ENCODE measurements around the gene TSTD1. TPM values are rescaled to one million over a fixed set of nuclear protein-coding genes. Genes with fewer than 3 reads are reported as not detected.

Gene TSTD1
- total and polyA plus RNA-seq, 2 experiments from 2014 or later: 94.9 to 244 TPM

DNA sequence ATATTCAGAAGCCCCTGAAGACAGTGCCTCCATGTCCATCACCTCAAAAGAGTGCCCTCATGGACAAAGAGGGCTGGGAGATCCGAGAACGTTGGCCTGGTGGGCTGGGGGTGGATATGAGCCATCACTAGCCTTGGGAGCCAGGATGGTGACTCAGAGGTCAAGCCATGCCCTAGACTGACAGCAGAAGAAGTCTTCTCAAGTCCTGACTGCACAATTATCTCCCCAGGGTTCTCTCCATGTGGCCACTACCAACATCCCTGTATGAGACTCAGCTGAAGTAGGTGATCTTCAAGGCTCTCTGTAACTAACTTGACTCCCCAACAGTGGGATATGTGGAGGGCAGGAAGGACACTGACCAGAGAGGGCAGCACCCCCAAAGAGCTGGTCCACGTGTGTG is 14.1 kb upstream of the TSTD1 start:
- Histone ChIP-seq H3K9me2 (ENCODE audit: insufficient read depth) (no peaks in the 10 kb centered on the region; the same call in 1 of the 2 replicates), H3F3A (replicated peaks; ENCODE audit: low read depth) (no peaks in the 10 kb centered on the region), H3K4me3 (no peak overlapping the region), H3K79me2 (replicated peaks; ENCODE audit: insufficient read depth) (no peaks in the 10 kb centered on the region), H4K20me1 (replicated peaks; ENCODE audit: insufficient read depth) (no peaks in the 10 kb centered on the region), H3K4me1 (ENCODE audit: insufficient read depth) (no peaks in the 10 kb centered on the region), H3K4me2 (no peak overlapping the region), H3K27me3 (ENCODE audit: insufficient read depth) (no peaks in the 10 kb centered on the region; the same call in 1 of the 2 replicates), H3K36me3 (ENCODE audit: insufficient read depth) (no peaks in the 10 kb centered on the region), H2AFZ (no peak overlapping the region), H3K27ac (ENCODE audit: low read depth) (no peak overlapping the region)
- Mint-ChIP-seq H3K27me3 (ENCODE audit: insufficient read depth, low read depth, poor library complexity) (peaks cover 22% of the 10 kb centered on the region), H3K36me3 (ENCODE audit: low read depth) (peaks cover 7% of the 10 kb centered on the region), H3K27ac (no peak overlapping the region), H3K4me1 (no peaks in the 10 kb centered on the region), H3K4me3 (no peak overlapping the region), H3K9me3 (peaks cover 19% of the 10 kb centered on the region)
- TF ChIP-seq JUNB (IDR thresholded peaks at IDR 0.05; ENCODE audit: unreplicated experiment) (no peak), CREB1 (CRISPR knock-in tag; IDR thresholded peaks at IDR 0.05; ENCODE audit: low read depth) (no peak), STAT1 (IDR thresholded peaks at IDR 0.05; ENCODE audit: unreplicated experiment) (no peak), POLR2AphosphoS5 (IDR thresholded peaks at IDR 0.05; ENCODE audit: low read depth) (no peak), EZH2phosphoT487 (IDR thresholded peaks at IDR 0.05; ENCODE audit: unreplicated experiment) (no peak), ZNF114 (CRISPR knock-in tag; IDR thresholded peaks at IDR 0.05) (no peak), NANOG (IDR thresholded peaks at IDR 0.05; ENCODE audit: borderline replicate concordance) (no peak)
- TF ChIP-seq, protein P1, sequence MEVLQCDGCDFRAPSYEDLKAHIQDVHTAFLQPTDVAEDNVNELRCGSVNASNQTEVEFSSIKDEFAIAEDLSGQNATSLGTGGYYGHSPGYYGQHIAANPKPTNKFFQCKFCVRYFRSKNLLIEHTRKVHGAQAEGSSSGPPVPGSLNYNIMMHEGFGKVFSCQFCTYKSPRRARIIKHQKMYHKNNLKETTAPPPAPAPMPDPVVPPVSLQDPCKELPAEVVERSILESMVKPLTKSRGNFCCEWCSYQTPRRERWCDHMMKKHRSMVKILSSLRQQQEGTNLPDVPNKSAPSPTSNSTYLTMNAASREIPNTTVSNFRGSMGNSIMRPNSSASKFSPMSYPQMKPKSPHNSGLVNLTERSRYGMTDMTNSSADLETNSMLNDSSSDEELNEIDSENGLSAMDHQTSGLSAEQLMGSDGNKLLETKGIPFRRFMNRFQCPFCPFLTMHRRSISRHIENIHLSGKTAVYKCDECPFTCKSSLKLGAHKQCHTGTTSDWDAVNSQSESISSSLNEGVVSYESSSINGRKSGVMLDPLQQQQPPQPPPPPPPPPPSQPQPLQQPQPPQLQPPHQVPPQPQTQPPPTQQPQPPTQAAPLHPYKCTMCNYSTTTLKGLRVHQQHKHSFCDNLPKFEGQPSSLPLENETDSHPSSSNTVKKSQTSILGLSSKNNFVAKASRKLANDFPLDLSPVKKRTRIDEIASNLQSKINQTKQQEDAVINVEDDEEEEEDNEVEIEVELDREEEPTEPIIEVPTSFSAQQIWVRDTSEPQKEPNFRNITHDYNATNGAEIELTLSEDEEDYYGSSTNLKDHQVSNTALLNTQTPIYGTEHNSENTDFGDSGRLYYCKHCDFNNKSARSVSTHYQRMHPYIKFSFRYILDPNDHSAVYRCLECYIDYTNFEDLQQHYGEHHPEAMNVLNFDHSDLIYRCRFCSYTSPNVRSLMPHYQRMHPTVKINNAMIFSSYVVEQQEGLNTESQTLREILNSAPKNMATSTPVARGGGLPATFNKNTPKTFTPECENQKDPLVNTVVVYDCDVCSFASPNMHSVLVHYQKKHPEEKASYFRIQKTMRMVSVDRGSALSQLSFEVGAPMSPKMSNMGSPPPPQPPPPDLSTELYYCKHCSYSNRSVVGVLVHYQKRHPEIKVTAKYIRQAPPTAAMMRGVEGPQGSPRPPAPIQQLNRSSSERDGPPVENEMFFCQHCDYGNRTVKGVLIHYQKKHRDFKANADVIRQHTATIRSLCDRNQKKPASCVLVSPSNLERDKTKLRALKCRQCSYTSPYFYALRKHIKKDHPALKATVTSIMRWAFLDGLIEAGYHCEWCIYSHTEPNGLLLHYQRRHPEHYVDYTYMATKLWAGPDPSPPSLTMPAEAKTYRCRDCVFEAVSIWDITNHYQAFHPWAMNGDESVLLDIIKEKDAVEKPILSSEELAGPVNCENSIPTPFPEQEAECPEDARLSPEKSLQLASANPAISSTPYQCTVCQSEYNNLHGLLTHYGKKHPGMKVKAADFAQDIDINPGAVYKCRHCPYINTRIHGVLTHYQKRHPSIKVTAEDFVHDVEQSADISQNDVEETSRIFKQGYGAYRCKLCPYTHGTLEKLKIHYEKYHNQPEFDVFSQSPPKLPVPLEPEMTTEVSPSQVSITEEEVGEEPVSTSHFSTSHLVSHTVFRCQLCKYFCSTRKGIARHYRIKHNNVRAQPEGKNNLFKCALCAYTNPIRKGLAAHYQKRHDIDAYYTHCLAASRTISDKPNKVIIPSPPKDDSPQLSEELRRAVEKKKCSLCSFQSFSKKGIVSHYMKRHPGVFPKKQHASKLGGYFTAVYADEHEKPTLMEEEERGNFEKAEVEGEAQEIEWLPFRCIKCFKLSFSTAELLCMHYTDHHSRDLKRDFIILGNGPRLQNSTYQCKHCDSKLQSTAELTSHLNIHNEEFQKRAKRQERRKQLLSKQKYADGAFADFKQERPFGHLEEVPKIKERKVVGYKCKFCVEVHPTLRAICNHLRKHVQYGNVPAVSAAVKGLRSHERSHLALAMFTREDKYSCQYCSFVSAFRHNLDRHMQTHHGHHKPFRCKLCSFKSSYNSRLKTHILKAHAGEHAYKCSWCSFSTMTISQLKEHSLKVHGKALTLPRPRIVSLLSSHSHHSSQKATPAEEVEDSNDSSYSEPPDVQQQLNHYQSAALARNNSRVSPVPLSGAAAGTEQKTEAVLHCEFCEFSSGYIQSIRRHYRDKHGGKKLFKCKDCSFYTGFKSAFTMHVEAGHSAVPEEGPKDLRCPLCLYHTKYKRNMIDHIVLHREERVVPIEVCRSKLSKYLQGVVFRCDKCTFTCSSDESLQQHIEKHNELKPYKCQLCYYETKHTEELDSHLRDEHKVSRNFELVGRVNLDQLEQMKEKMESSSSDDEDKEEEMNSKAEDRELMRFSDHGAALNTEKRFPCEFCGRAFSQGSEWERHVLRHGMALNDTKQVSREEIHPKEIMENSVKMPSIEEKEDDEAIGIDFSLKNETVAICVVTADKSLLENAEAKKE (CRISPR knock-in tag; IDR thresholded peaks at IDR 0.05): no peak
- TF ChIP-seq, protein P2, sequence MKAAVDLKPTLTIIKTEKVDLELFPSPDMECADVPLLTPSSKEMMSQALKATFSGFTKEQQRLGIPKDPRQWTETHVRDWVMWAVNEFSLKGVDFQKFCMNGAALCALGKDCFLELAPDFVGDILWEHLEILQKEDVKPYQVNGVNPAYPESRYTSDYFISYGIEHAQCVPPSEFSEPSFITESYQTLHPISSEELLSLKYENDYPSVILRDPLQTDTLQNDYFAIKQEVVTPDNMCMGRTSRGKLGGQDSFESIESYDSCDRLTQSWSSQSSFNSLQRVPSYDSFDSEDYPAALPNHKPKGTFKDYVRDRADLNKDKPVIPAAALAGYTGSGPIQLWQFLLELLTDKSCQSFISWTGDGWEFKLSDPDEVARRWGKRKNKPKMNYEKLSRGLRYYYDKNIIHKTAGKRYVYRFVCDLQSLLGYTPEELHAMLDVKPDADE (IDR thresholded peaks at IDR 0.05): no peak
- DNase-seq (ENCODE audit: low spot score) (no peak), ATAC-seq (no peak)
